IPS-NIHi11 (cell line): ENCODE data around the gene VTA1.
"Not testable (repeated sequence)": the region's sequence is repeated elsewhere in the genome, so short reads cannot be mapped to it uniquely, and the experiment has no call there.

Experiments used
- DNase-seq: peaks from one replicate; pipeline ENCODE4 v3.0.0; 2012; ENCODE audit warnings: mixed read lengths, low spot score

VTA1 gene

GRCh38 chr6:142146828-142147662 is at the start of gene VTA1, which contains the start of gene NMBR:
VTA1 (plus strand) TSS chr6:142147263; CDS start chr6:142147288, 25 bp downstream.
NMBR (minus strand) TSS chr6:142147122; CDS start chr6:142088658, 58,464 bp downstream.
- DNase-seq: peak; percentile 92

DNA sequence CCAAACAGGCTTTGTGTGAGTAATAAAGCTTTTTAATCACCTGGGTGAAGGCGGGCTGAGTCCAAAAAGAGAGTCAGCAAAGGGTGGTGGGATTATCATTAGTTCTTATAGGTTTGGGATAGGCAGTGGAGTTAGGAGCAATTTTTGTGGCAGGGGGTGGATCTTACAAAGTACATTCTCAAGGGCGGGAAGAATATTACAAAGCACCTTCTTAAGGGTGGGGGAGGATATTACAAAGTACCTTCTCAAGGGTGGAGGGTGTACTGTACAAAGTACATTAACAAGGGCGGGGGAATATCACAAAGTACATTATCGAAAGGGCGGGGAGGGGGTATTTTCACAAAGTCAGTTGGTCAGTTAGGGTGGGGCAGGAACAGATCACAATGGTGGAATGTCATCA is 42.2 kb upstream of the VTA1 start:
- DNase-seq: not testable (repeated sequence)

GRCh38 chr6:142110820-142111219 is 36.2 kb upstream of the VTA1 start:
- not testable (repeated sequence) for DNase-seq

GRCh38 chr6:142112451-142113061 is 34.5 kb upstream of the VTA1 start:
- peak; percentile 75 for DNase-seq

DNA sequence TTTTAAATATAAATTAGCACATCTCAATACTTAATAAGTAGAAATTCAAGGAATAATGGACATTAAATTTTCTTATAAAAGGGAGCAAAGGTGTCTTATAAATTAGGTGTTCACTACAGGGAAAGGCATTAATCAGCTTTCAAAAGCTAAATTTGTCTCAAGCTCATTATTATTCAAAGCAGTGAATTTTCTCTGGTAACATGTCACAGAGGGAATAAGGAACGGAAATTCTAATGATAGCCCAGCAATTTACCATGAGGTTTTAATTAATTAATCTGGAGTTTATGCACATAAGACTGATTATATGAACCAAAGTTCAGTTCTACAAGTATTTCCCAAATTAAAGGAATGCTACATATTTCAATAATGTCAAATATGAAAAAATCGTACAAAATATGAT is 29.7 kb upstream of the VTA1 start:
- DNase-seq: no peak

DNA sequence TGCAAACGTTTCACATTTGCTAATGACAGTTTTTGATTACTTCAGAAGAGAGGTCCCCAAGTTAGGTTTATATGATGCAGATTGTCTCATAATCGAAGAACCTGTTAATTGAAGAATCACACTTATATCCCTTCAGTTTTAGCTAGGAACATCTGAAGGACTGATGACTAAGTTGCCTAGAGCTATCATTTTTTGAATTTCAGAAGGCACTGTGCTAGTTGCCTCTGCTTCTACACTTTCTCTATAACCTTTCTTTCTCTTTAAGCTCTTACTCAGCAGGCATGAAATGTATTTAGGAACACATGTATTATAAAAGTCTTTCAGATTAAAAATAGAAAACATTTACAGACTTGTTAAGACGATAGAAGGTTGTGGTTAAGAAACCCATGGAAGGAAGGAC is 28.7 kb upstream of the VTA1 start:
- DNase-seq: no peak

- no peak for DNase-seq
Observed at GRCh38 chr6:142118925-142119324, 28.1 kb upstream of the VTA1 start.

DNA sequence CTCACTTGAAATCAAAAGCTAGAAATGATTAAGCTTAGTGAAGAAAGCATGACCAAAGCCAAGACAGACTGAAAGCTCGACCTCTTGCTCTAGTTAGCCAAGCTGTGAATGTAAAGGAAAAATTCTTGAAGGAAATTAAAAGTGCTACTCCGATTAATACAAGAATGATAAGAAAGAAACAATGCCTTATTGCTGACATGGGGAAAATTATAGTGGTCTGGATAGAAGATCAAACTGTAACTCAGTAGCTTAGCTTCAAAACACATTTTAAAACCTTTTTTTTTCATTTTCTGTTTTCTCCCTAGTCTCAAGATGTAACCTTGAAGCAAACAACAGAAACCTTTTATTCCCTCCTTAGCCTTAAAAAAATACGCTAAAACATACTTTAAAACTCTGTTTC is 25.7 kb upstream of the VTA1 start:
- DNase-seq: no peak

DNA sequence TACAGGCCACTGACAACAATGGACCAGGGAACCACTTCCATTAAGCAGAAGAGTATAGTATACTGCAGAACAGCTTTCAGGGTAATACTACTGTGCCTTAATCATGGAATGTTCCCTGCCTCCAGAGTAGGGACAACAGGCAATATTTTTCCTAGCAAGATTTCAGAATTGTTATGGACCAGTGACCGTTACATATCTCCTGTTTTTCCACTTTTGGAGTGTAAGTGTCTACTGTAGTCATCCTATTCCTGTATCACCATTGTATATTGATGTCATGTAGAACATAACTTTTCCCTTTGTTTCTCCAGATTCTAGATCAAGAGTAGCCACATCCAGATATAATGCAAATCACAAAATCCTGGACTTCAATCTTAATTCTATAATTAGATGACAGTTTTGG is 16.2 kb upstream of the VTA1 start:
- DNase-seq: no peak

- no peak for DNase-seq
Observed at GRCh38 chr6:142132625-142133024, 14.4 kb upstream of the VTA1 start, which contains the start of gene GJE1. GJE1 (plus strand) TSS chr6:142132925; CDS start chr6:142133159, 234 bp downstream.

DNA sequence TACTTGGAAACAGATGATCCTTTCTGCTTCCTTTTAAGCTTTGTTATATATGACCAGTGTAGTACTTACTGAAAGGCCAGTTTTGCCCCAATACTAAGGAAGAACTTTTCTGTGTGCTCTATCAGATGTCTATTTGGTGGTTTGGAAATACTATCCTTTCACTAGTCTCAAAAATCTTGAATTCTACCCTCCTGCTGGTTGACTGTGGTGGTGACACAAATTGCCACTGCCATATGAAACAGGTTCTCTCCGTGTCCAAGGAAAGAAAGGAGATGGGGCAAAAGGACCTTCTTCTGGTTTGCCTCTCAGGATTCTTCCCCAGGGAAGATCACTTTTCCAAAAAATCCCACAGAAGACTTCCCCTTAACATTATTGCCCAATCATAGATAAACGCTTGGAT is 8.2 kb upstream of the VTA1 start:
- no peak for DNase-seq

DNA sequence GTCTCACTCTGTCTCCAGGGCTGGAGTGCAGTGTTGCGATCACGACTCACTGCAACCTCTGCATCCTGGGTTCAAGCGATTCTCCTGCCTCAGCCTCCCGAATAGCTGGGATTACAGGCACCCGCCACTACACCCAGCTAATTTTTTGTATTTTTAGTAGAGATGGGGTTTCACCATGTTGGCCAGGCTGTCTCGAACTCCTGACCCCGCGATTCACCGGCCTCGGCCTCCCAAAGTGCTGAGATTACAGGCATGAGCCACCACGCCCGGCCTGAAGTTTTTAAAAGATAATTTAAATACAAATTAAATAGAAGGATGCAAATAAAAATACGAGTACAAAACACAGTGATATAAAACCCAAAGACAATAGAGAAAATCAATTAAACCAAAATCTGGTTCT is 5.5 kb upstream of the VTA1 start:
- not testable (repeated sequence) for DNase-seq

DNA sequence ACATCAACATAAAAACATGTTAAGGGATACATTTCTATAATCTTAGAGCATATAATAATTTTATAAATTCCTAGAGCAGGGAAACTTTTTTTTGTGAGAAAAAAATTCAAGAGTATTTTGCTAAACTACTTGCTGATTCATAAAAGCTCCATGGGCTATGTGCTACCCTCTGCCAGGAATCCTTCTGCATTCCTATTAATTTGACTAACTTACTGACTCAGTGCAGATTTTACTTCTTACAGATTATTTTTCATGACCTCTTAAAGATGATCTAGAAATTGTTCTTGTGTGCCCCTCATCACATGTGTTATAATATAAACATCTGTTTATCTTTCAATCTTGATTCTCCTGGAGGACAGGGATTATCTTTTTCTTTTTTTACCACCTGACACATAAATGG is 5.7 kb downstream of the VTA1 start:
- no peak for DNase-seq

GRCh38 chr6:142153196-142153595 is 6.1 kb downstream of the VTA1 start:
- DNase-seq: no peak

DNA sequence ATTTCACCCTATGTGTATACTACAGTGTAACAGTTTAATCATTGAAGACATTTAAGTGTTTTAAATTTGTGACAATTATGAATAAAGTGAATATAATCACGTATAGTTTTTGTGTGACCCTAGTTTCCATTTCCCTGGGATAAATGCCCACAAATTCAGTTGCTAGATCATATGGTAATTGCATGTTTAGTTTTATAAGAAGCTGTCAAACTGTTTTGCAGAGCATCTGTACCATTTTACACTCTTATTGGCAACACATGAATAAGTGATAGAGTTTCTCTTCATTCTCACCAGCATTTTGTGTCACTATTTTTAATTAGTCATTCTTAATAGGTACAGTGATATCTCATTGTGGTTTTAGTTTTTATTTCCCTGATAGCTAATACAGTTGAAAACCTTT is 7.3 kb downstream of the VTA1 start:
- DNase-seq: no peak

DNA sequence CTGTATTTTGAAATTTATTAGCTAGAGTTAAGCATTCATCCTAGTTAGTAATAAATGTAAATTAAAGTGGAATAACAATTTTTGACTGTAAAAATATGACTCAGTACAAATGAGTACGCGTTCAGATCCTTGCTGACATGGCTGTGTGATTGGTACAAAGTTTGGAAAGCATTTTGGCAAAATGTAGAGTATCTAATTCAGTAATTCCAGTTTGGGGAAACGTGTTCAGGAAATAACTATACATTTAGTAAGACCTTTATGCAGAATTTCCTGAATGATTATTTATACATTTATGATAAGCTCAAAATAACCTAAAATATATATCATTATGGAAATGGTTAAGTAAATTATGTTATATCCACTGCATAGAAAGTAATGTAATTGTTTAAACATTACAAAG is 8.0 kb downstream of the VTA1 start:
- no peak for DNase-seq

GRCh38 chr6:142155895-142156757 is 9.1 kb downstream of the VTA1 start:
- peak; percentile 28 for DNase-seq

GRCh38 chr6:142156758-142157068 is 9.7 kb downstream of the VTA1 start:
- not testable (repeated sequence) for DNase-seq

DNA sequence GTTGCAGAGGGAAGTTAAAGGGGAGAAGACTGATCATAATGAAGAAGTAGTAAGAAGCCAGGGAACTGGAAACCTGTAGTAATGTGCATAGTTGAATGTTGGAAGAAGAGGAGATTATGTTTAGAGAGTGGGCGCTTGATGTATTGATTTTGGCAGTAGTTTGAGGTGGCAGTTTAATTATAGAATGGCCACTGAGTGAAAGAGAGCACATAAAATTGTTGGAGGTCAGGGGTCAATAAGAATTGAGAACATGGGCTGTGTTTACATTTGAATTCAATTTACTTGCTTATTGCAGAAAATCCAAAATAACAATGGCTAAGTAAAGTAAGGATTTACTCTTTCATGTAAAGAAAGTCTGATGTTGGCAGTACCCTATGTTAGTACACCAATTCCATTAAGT is 15.7 kb downstream of the VTA1 start:
- DNase-seq: no peak

GRCh38 chr6:142165227-142165626 is 18.2 kb downstream of the VTA1 start:
- DNase-seq: no peak

DNA sequence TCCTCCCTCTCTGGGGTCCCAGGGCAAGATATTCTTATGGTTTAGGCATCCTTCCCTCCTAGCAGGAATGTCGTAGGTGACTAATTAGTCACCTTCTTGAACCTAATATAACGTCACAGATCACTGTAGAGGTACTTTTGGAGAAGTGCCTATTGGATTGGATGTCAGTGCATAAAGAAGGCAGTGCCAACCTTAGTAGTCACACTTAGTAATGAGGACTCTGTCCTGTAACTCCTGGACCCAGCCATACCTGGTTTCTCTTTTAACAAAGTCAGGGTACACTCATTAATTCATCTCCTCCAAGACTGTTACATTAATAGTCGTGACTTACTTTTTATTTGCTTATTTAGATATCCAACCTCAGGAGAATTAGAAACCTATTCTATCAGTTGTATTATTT is 20.0 kb downstream of the VTA1 start:
- no peak for DNase-seq

DNA sequence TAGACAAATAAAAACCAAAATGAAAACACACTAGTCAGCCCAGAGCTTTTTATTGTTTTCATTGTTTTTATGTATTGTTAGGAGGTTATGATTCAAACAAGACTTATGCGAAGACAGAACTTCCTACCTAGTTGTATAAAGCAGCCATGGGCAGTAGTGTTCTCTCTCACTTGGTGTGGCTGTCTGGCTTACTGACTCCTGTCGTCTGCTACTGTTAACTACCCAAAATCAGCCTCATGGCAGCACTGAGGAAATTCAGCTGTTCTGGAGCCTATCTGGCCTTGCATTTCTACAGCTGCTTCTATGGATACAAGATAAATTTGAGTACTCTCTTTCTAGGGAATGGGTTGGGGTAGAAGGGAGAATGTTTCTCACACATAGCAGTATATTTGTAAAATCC is 20.4 kb downstream of the VTA1 start:
- DNase-seq: no peak

DNA sequence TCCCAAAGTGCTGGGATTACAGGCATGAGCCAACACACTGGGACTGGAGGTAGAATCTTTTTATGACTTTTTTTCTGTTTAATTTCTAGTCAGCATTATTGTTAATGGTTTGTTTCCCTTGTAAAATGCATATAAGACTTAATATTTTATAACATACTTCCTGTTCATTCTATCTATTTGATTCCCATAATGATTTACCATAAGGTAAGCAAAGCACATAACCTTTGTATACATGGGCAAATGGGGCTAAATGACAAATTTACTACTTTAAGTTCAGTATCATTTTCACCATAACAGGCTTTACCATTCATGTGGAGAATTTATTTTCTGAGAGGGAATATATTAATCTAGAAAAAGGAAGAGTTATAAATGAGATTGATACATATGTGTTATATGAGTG is 24.3 kb downstream of the VTA1 start:
- DNase-seq: no peak
